ENCODE measurements around the gene CAPS2. TPM values are rescaled to one million over a fixed set of nuclear protein-coding genes. Genes with fewer than 3 reads are reported as not detected.

The CAPS2 gene
- total and polyA plus RNA-seq, 2 experiments from 2014 or later = 2.9 to 7.4 TPM

- Histone ChIP-seq H3K4me1 (ENCODE audit: insufficient read depth) (peaks cover 36% of the 10 kb centered on the region), H3K4me2 (peak overlapping the region; percentile 29), H3K9me2 (ENCODE audit: insufficient read depth) (0 out of 2 replicates have a peak, but pooled peaks cover 4% of the 10 kb centered on the region), H3K79me2 (replicated peaks; ENCODE audit: insufficient read depth) (no peaks in the 10 kb centered on the region), H4K20me1 (replicated peaks; ENCODE audit: insufficient read depth) (no peaks in the 10 kb centered on the region), H3F3A (replicated peaks; ENCODE audit: low read depth) (no peaks in the 10 kb centered on the region), H3K27me3 (ENCODE audit: insufficient read depth) (no peaks in the 10 kb centered on the region), H3K4me3 (peak overlapping the region; percentile 16; the same call in 1 of the 2 replicates), H3K36me3 (ENCODE audit: insufficient read depth) (no peaks in the 10 kb centered on the region), H2AFZ (no peak overlapping the region), H3K27ac (ENCODE audit: low read depth) (peak overlapping the region; percentile 11; the same call in 1 of the 2 replicates)
- peaks cover 7% of the 10 kb centered on the region; the same call in 2 of the 3 replicates for H3K9me3 Mint-ChIP-seq
- peaks cover 16% of the 10 kb centered on the region; the same call in 1 of the 3 replicates for H3K36me3 Mint-ChIP-seq (ENCODE audit: low read depth)
- TF ChIP-seq ETS1 (IDR thresholded peaks at IDR 0.05) (no peak), ZNF462 (CRISPR knock-in tag; IDR thresholded peaks at IDR 0.05) (no peak), NANOG (IDR thresholded peaks at IDR 0.05; ENCODE audit: borderline replicate concordance) (no peak), REST (IDR thresholded peaks at IDR 0.05; ENCODE audit: unreplicated experiment) (no peak), CTCF (conservative IDR thresholded peaks at IDR 0.05; ENCODE audit: low read depth in 2 of 2) (no peak), POLR2AphosphoS5 (IDR thresholded peaks at IDR 0.05; ENCODE audit: low read depth) (no peak), STAT1 (IDR thresholded peaks at IDR 0.05; ENCODE audit: unreplicated experiment) (no peak), EZH2 (IDR thresholded peaks at IDR 0.05; ENCODE audit: low read depth, unreplicated experiment) (no peak), CREB1 (CRISPR knock-in tag; IDR thresholded peaks at IDR 0.05; ENCODE audit: low read depth) (no peak), ZNF114 (CRISPR knock-in tag; IDR thresholded peaks at IDR 0.05) (no peak), ZNF331 (CRISPR knock-in tag; IDR thresholded peaks at IDR 0.05; ENCODE audit: low read depth) (no peak), EZH2phosphoT487 (IDR thresholded peaks at IDR 0.05; ENCODE audit: unreplicated experiment) (no peak), JUNB (IDR thresholded peaks at IDR 0.05; ENCODE audit: unreplicated experiment) (no peak)
- no peaks in the 10 kb centered on the region for H3K27me3 Mint-ChIP-seq (ENCODE audit: insufficient read depth, low read depth, poor library complexity)
- ATAC-seq = peak; percentile 72
- peak overlapping the region; percentile 58 for H3K4me3 Mint-ChIP-seq
- H3K4me1 Mint-ChIP-seq = peaks cover 35% of the 10 kb centered on the region
- DNase-seq (ENCODE audit: low spot score) = peak; percentile 18
- H3K27ac Mint-ChIP-seq = peak overlapping the region; percentile 87
Measured at GRCh38 chr12:75366629-75367028, 36.5 kb upstream of the CAPS2 start.
